Choroid plexus epithelial cell (primary cell): ENCODE results near the gene ATP4A.
A peak's percentile ranks its signal among the peaks of the same experiment; 100 is the strongest.

ENCODE experiments used
- DNase-seq: peaks from one replicate; pipeline ENCODE4 v3.0.0-alpha.2; 2010; ENCODE audit warnings: low read depth
- H3K4me3 ChIP-seq: 2 replicates; pipeline ENCODE4 v1.5.1; 2011; ENCODE audit warnings: low read depth, mild to moderate bottlenecking, control low read depth, low read length, moderate library complexity
- TF ChIP-seq, protein P1 (sequence below): conservative IDR thresholded peaks from 2 replicates; pipeline ENCODE4 v1.5.1; 2011; ENCODE audit warnings: low read depth, mild to moderate bottlenecking, control low read depth, inconsistent platforms, low read length, moderate library complexity

Gene ATP4A

GRCh38 chr19:35531291-35531690, 32.2 kb downstream of the ATP4A start:
- TF ChIP-seq, protein P1, sequence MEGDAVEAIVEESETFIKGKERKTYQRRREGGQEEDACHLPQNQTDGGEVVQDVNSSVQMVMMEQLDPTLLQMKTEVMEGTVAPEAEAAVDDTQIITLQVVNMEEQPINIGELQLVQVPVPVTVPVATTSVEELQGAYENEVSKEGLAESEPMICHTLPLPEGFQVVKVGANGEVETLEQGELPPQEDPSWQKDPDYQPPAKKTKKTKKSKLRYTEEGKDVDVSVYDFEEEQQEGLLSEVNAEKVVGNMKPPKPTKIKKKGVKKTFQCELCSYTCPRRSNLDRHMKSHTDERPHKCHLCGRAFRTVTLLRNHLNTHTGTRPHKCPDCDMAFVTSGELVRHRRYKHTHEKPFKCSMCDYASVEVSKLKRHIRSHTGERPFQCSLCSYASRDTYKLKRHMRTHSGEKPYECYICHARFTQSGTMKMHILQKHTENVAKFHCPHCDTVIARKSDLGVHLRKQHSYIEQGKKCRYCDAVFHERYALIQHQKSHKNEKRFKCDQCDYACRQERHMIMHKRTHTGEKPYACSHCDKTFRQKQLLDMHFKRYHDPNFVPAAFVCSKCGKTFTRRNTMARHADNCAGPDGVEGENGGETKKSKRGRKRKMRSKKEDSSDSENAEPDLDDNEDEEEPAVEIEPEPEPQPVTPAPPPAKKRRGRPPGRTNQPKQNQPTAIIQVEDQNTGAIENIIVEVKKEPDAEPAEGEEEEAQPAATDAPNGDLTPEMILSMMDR: no peak
- no peak overlapping the region for H3K4me3 ChIP-seq

DNA sequence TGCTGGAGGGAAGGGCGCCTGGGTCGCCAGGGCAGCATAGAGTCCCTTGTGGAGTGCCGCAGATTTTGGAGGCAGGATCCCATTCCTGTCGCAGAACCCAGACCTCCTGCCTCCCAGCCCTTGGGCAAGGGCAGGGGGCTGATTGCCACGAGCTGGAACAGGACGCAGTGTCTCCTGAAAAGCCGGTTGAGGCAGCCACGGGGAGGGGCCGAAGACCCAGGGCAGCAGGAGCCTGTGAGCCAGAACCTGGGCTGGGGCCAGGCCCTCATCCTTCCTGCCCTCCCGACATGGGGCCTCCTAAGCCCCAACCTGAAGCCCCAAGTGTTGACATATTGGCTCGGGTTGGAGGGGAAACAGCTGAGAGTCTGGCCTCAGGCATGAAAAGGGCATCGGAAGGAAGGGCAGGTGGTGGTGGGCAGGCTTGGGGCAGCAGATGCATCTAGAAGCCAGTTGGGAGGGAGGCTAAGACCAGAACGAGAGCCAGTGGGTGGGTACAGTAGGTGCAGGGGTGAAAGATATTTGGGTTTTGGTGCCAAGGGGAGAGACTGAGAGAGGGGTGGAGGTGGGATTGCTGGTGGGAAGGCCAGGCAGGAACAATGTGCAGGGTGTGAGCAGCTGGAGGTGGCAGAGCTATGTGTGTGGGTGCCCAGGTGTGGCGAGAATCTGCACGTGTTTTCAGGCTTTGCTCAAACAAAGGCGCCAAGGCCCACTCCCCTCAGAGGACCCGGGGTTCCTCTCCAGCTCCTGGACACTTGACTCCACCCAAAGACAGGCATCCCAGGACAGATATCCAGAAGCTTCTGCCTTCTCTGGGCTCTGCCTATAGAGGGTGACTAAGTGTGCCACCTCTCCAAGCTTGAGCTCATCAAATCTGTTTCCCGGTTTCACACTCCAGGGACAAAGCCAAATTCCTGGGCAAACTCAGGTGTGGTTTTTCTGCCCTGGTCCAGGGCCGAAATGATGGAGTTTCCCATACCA, 33.9 kb downstream of the ATP4A start:
- TF ChIP-seq, protein P1: no peak
- H3K4me3 ChIP-seq: no peak overlapping the region

More at GRCh38 chr19:35531291-35531690, 32.2 kb downstream of the ATP4A start:
- DNase-seq: no peak

DNA sequence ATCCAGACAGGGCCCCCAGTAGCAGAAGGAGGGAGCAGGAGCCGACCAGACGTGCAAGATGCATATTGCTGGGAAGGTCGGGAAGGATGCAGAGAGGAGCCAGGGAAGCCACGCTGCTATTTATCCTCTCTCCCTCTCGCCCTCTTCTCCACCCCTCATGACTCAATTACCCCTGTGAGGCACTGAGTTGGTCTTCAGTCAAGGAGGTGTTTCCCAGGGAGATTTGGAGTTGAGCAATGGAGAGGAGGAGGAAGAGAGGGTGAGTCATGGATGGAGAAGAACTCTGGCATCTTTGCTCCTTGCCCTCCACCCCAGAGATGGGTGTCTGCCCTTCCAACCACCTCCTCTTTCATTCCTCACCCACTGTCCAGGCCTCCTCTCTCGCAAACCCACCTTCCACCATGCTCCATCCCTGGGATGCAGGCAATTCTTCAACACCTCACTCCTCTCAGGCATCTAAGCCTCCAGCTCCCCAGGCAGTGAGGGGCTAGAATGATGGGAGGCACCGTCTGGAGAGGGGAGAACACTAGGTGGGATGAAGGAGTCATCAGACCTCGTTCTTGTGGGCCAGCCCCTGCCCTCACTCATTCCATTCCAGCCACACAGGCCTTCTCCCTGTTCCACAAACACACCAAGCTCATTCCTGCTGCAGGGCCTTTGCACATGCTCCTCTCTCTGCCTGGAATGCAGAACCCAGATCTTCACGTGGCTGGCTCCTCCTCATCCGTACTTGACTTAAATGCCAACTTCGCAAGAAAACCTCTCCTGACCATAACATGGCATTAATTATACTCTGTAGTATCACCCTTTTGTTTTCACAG, 35.0 kb downstream of the ATP4A start, which contains the start of gene SBSN:
Gene SBSN (minus strand): TSS at position 94 of the 821 bp plus-strand sequence. CDS start 30 bp downstream, at position 64.
- DNase-seq: peak; percentile 58
- TF ChIP-seq, protein P1: no peak

More for the DNA sequence above, 33.9 kb downstream of the ATP4A start:
- DNase-seq: no peak

GRCh38 chr19:35525873-35526272, 37.6 kb downstream of the ATP4A start:
- H3K4me3 ChIP-seq: no peak overlapping the region
- TF ChIP-seq, protein P1: no peak
- DNase-seq: no peak

More for the DNA sequence above, 35.0 kb downstream of the ATP4A start, which contains the start of gene SBSN:
- H3K4me3 ChIP-seq: no peak within 1 kb of the TSS

GRCh38 chr19:35524181-35524837, 39.1 kb downstream of the ATP4A start:
- TF ChIP-seq, protein P1: no peak
- H3K4me3 ChIP-seq: no peak overlapping the region
- DNase-seq: no peak

DNA sequence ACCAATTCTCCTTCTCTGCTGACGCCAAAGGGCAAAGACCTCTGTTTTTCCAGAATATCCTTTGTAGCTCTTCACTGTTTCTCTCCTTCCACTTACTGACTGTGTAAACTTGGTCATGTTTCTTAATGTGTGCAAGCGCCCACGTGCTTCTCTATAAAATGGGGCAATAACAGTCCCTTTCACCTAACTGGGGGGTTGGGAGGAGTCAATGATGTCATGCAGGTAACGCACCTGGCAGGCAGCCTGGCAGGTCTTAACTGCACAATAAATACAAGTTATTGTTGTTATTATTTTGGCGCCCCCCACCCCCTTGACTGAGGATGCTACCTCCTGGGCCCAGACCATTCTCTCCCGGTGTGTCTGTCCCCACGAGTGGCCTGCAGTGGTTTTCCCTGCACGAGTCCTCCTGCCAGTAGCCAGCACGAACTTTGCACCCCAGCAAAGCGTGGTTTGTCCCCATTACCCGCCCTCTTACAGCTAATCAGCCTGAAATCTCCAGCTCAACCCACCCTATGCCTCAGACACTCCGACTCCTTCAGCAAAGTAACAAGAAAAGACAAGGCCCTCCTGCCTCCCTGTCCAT, 40.6 kb downstream of the ATP4A start:
- DNase-seq: no peak
- TF ChIP-seq, protein P1: no peak
- no peak overlapping the region for H3K4me3 ChIP-seq
